Heart left ventricle (tissue), 16 donors: ENCODE results near the gene TMEM247. TPM values are rescaled to one million over a fixed set of nuclear protein-coding genes. Genes with fewer than 3 reads are reported as not detected.

ENCODE experiments used
- ATAC-seq, 4 donors: fragments of 200-7000 bp; cut with Tn5 transposase; one replicate each; pipeline ENCODE4 v1.9.1; 2020 to 2022; ENCODE audit warnings: moderate library complexity in 4 of 4, mild to moderate bottlenecking in 3 of 4, moderate number of reproducible peaks in 1 of 4
- DNase-seq, 5 donors: peaks; one replicate each; pipeline ENCODE4 v3.0.0-alpha.2; 2020
- H3K27ac ChIP-seq, 12 donors: fragments of 200-600 bp; sonication (generic) in 4 of 12; one replicate each; pipeline versions ENCODE4 v1.5.0 to v1.8.0; 2016 to 2022; ENCODE audit warnings: mild to moderate bottlenecking in 2 of 12
- H3K27me3 ChIP-seq, 9 donors: fragments of 200-600 bp; sonication (generic) in 2 of 9; one replicate each; pipeline versions ENCODE4 v1.5.1 to v1.8.0; 2016 to 2022; ENCODE audit warnings: mild to moderate bottlenecking in 3 of 9
- H3K36me3 ChIP-seq, 9 donors: fragments of 200-600 bp; sonication (generic) in 2 of 9; one replicate each; pipeline versions ENCODE4 v1.5.0 to v1.8.0; 2018 to 2022; ENCODE audit warnings: mild to moderate bottlenecking in 2 of 9
- H3K4me1 ChIP-seq, 12 donors: fragments of 200-600 bp; sonication (generic) in 4 of 12; one replicate each; pipeline versions ENCODE4 v1.5.0 to v1.8.0; 2016 to 2022; ENCODE audit warnings: mild to moderate bottlenecking in 3 of 12
- H3K4me3 ChIP-seq, 12 donors: fragments of 200-600 bp; sonication (generic) in 4 of 12; one replicate each; pipeline versions ENCODE4 v1.5.0 to v1.8.0; 2017 to 2022; ENCODE audit warnings: mild to moderate bottlenecking in 9 of 12, moderate library complexity in 4 of 12
- H3K9me3 ChIP-seq, 12 donors: fragments of 200-600 bp; sonication (generic) in 4 of 12; one replicate each; pipeline versions ENCODE4 v1.5.0 to v1.8.0; 2016 to 2022; ENCODE audit warnings: mild to moderate bottlenecking in 1 of 12
- CTCF ChIP-seq, 12 donors: fragments of 200-600 bp; sonication (generic) in 4 of 12; IDR thresholded peaks; one replicate each; pipeline versions ENCODE4 v1.5.0 to v1.8.0; 2018 to 2022; ENCODE audit warnings: antibody characterized with exemption in 12 of 12, mild to moderate bottlenecking in 5 of 12
- POLR2A ChIP-seq, 2 donors: fragments of 450-650 bp; IDR thresholded peaks; one replicate each; pipeline ENCODE4 v1.6.1; 2017; ENCODE audit warnings: antibody characterized with exemption in 2 of 2, mild to moderate bottlenecking in 2 of 2, moderate library complexity in 2 of 2
- WGBS, 4 donors: extraction: QIAGEN DNeasy Blood & Tissue Kit in 2 of 4; methylation state at CpG; one replicate each; pipeline versions ENCODE4 v1.1.5 to v1.1.7; 2013 to 2018; 5-methylcytosine and 5-hydroxymethylcytosine counted together
- intact Hi-C, 10 donors: fragments of 100-400 bp; cut with DNase I; formaldehyde crosslinking; loops; one replicate each; pipeline versions ENCODE4 v1.11.1 to v1.14.2; 2022
- polyA plus RNA-seq, 2 donors: library from polyadenylated mRNA; stranded (reverse); fragments of 200-250 nt; gene quantifications; one replicate each; pipeline ENCODE4 v1.2.3, GENCODE V29; 2013
- total RNA-seq, 9 donors: library from RNA; depleted of rRNA in 2 of 9; stranded (reverse); fragments of >200 nt in 2 of 9; fragmentation: NEBNext Ultra II Directional in 3 of 9; extraction: Animal tissue kit (Norgen Biotek cat#: 25700) in 3 of 9; gene quantifications; one replicate each; pipeline versions ENCODE4 v1.1.0 to v1.2.4, GENCODE V29; 2016 to 2023
- donor health status: ischemic (EF 13 %, LVEDD 7.1; RV severe dilation, severe dysfunction).
- donor health status: healthy with polysubstance abuse.
- donor health status: DM: no; HTN: yes; CAD: no.
- donor health status: DM: no; HTN: no; CAD: no.
- donor health status: ischemic (EF 25% LVEDD 6.9; RV normal size, moderate dysfunction).
- donor health status: ischemic (EF 25% LVEDD 5.7; RV mildly dilated, moderate dysfunction).
- donor health status: healthy.
- donor health status: DM: yes; HTN: yes; CAD: no.
- donor health status: ischemic (EF 35%, LVEDD 5.7; RV mildly dilated, moderate dysfunction).
- donor health status: nonischemic (EF 11% LVEDD 7.7; RV severe dilation, severe dysfunction).
- donor health status: DM: yes; HTN: yes; CAD: no.
- donor health status: PGD.
- donor health status: ischemic (EF 29% LVEDD 5.4; RV normal size, mild dysfunction).
- donor health status: nonischemic (EF 23%, LVEDD 6.1; RV moderate dilation, normal function).

The TMEM247 gene
- total and polyA plus RNA-seq, 11 donors = not detected

- no peak overlapping the region for H3K4me3 ChIP-seq
- DNase-seq (no peak), ATAC-seq (no peak)
- no peak overlapping the region for H3K27ac ChIP-seq
- H3K4me1 ChIP-seq = peaks cover 0 to 43% (median 34%) of the 10 kb centered on the region in 12 donors
- 41 to 45% (median 43%) methylated on average over 8 of the region's 8 CpGs for WGBS, 4 donors
- intact Hi-C loops = loop anchor here in 1 of 10 donors (5.0 kb wide), 1 partner anchor 104 kb away; no protein-coding TSS in a partner anchor
- H3K9me3 ChIP-seq = no peaks in the 10 kb centered on the region
- H3K27me3 ChIP-seq = no peaks in the 10 kb centered on the region
- no peaks in the 10 kb centered on the region for H3K36me3 ChIP-seq
- no peak for TF ChIP-seq POLR2A (IDR thresholded peaks at IDR 0.05)
- no peak for TF ChIP-seq CTCF (IDR thresholded peaks at IDR 0.05)
These were observed 14.0 kb downstream of the TMEM247 start for GRCh38 chr2:46493241-46493970.

- intact Hi-C loops = loop anchor here in 1 of 10 donors (5.0 kb wide), 1 partner anchor 103 kb away; no protein-coding TSS in a partner anchor
- Histone ChIP-seq H3K4me3 (no peak overlapping the region), H3K36me3 (no peaks in the 10 kb centered on the region), H3K9me3 (no peaks in the 10 kb centered on the region), H3K27me3 (no peaks in the 10 kb centered on the region), H3K4me1 (peaks cover 0 to 38% (median 29%) of the 10 kb centered on the region in 12 donors), H3K27ac (no peak overlapping the region)
- 50 to 61% (median 58%) methylated on average over 4 of the region's 4 CpGs for WGBS, 4 donors
- ATAC-seq (no peak), DNase-seq (peak in 1 of 5 donors; percentile 12)
- no peak for TF ChIP-seq CTCF (IDR thresholded peaks at IDR 0.05)
- no peak for TF ChIP-seq POLR2A (IDR thresholded peaks at IDR 0.05)
These were observed 14.5 kb downstream of the TMEM247 start for GRCh38 chr2:46493971-46494250.

GRCh38 chr2:46494596-46494995, 15.2 kb downstream of the TMEM247 start:
- intact Hi-C loops = loop anchor here in 1 of 10 donors (5.0 kb wide), 1 partner anchor 103 kb away; no protein-coding TSS in a partner anchor
- no peak overlapping the region for H3K4me3 ChIP-seq
- no peak for TF ChIP-seq CTCF (IDR thresholded peaks at IDR 0.05)
- no peak for TF ChIP-seq POLR2A (IDR thresholded peaks at IDR 0.05)
- DNase-seq = no peak
- WGBS, 4 donors = 80 to 97% (median 81%) methylated on average over 4 of the region's 4 CpGs
- no peaks in the 10 kb centered on the region for H3K36me3 ChIP-seq
- H3K9me3 ChIP-seq = no peaks in the 10 kb centered on the region
- H3K4me1 ChIP-seq = peaks cover 0 to 35% (median 27%) of the 10 kb centered on the region in 12 donors
- no peak overlapping the region for H3K27ac ChIP-seq
- no peaks in the 10 kb centered on the region for H3K27me3 ChIP-seq
- no peak for ATAC-seq

GRCh38 chr2:46495231-46496030, 16.1 kb downstream of the TMEM247 start:
- ATAC-seq (no peak), DNase-seq (no peak)
- Histone ChIP-seq H3K36me3 (no peaks in the 10 kb centered on the region), H3K4me3 (no peak overlapping the region), H3K27me3 (no peaks in the 10 kb centered on the region), H3K4me1 (peaks cover 0 to 29% (median 21%) of the 10 kb centered on the region in 12 donors), H3K27ac (no peak overlapping the region), H3K9me3 (no peaks in the 10 kb centered on the region)
- WGBS, 4 donors = 88 to 93% (median 91%) methylated on average over 9 of the region's 9 CpGs
- TF ChIP-seq POLR2A (IDR thresholded peaks at IDR 0.05) = no peak
- intact Hi-C loops = no loop called here
